ENCODE measurements around the gene ADCK1.
A peak's percentile ranks its signal among the peaks of the same experiment; 100 is the strongest.

Gene ADCK1

DNA sequence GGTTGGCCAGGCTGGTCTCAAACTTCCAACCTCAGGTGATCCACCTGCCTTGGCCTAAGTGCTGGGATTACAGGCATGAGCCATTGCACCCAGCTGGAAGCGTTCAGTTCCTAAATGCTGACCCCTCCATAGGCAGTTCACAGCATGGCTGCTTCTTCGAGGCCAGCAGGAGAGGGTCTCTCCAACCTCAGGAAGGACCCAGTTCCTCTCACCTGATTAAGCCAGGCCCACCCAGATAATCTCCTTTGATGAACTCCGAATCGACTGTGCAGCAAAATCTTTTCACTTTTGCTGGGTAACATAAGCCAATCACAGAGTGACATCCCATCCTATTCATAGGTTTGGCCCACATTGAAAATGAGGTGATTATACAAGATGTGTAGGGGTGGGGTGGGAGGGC, 165.1 kb downstream of the ADCK1 start:
- ATAC-seq (replicated peaks) (no peak), DNase-seq (no peak)
- H3K9me3 Mint-ChIP-seq, result no peaks in the 10 kb centered on the region
- H3K4me1 Mint-ChIP-seq (ENCODE audit: low read depth in 2 of 2), result peaks cover 0 to 2% of the 10 kb centered on the region in 2 donors
- H3K27me3 Mint-ChIP-seq, result peaks cover 26 to 82% of the 10 kb centered on the region in 2 donors
- no peak overlapping the region for H3K4me3 Mint-ChIP-seq
- H3K36me3 Mint-ChIP-seq (ENCODE audit: insufficient read depth), result no peaks in the 10 kb centered on the region
- H3K27ac Mint-ChIP-seq, result no peak overlapping the region

DNA sequence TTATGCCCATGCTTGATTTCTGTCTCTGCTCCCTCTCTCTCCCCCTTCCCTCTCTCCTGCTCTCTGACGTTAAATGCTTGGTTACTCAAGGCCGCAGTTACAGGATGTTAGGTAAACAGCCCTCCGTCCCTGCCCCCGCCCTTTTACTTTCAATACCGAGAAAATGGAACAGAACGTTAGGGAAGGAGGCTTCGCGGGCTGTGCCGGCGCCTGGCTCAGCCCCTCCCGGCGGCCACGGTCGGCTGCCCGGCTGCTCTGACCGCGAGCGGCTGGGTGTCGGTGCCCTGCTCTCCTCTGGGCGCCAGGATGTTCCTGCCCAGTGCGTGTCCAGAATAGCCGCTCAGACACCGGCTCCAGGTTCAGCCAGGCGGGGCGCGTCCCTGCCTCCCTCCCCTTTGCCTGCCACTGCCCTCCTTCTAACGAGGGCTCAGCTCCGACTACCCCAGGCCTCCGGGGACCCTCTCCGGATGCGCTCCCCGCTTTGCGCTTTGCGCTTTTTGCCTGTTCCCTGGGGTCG, 166.1 kb downstream of the ADCK1 start:
- H3K4me3 Mint-ChIP-seq, result peak overlapping the region in 1 of 2 donors; percentile 19

DNA sequence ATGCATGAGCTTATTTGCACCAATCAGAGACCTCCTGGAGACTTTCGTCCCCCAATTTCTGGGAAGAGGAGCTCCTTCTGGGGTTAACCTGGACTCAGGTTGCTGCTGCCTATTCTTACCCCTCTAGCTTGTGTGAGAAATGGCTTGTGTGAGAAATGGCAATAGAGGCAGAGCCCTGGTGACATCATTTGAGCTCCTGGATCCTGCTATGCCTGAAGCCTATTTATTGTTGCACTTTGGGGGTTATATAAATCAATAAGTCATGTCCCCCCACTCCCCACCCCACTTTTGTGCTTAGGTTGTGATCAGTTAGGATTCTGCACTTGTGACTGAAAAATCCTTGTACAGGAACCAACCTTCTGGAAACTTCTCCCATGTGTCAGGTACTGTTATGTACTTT, 167.2 kb downstream of the ADCK1 start:
- Mint-ChIP-seq H3K27ac (no peak overlapping the region), H3K4me3 (no peak overlapping the region), H3K36me3 (ENCODE audit: insufficient read depth) (no peaks in the 10 kb centered on the region), H3K9me3 (no peaks in the 10 kb centered on the region), H3K27me3 (peaks cover 32 to 70% of the 10 kb centered on the region in 2 donors), H3K4me1 (ENCODE audit: low read depth in 2 of 2) (peaks cover 0 to 2% of the 10 kb centered on the region in 2 donors)
- DNase-seq, result no peak
- no peak for ATAC-seq (replicated peaks)

More for the DNA sequence above, 166.1 kb downstream of the ADCK1 start:
- no peak overlapping the region for H3K27ac Mint-ChIP-seq
- H3K36me3 Mint-ChIP-seq (ENCODE audit: insufficient read depth), result no peaks in the 10 kb centered on the region
- no peak for DNase-seq
- ATAC-seq (replicated peaks), result no peak
- H3K27me3 Mint-ChIP-seq, result peaks cover 32 to 79% of the 10 kb centered on the region in 2 donors
- no peaks in the 10 kb centered on the region for H3K9me3 Mint-ChIP-seq
- peaks cover 0 to 2% of the 10 kb centered on the region in 2 donors for H3K4me1 Mint-ChIP-seq (ENCODE audit: low read depth in 2 of 2)

GRCh38 chr14:77970646-77971045, 170.7 kb downstream of the ADCK1 start:
- Mint-ChIP-seq H3K27ac (no peak overlapping the region), H3K4me3 (no peak overlapping the region), H3K9me3 (no peaks in the 10 kb centered on the region), H3K4me1 (ENCODE audit: low read depth in 2 of 2) (peaks cover 0 to 2% of the 10 kb centered on the region in 2 donors), H3K36me3 (ENCODE audit: insufficient read depth) (no peaks in the 10 kb centered on the region), H3K27me3 (peaks cover 26 to 38% of the 10 kb centered on the region in 2 donors)
- no peak for ATAC-seq (replicated peaks)
- no peak for DNase-seq

- ATAC-seq (replicated peaks) (no peak), DNase-seq (no peak)
- no peaks in the 10 kb centered on the region for H3K4me1 Mint-ChIP-seq (ENCODE audit: low read depth in 2 of 2)
Measured at GRCh38 chr14:77973246-77973645, 173.3 kb downstream of the ADCK1 start.

DNA sequence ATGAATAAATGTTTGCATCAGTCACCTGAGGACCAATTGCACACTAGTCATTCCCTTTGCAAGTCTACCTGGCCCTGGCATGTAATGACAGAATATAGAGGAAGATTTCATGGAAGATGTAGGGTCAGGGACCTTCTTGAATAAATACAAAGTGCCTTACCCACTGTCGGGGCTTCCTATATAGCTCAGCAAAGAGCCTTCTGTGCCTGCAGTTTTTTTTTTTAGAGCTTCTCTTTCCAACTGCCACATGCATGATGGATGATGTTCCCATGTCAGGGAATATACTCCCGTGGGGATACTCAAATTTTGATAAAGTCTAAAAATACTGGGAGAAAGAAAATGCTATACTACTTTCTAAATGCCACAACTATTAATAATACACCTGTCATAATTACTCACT, 176.7 kb downstream of the ADCK1 start:
- Mint-ChIP-seq H3K27me3 (peaks cover 28 to 47% of the 10 kb centered on the region in 2 donors), H3K9me3 (no peaks in the 10 kb centered on the region), H3K36me3 (ENCODE audit: insufficient read depth) (no peaks in the 10 kb centered on the region), H3K4me1 (ENCODE audit: low read depth in 2 of 2) (peaks cover 0 to 3% of the 10 kb centered on the region in 2 donors), H3K27ac (no peak overlapping the region), H3K4me3 (no peak overlapping the region)
- ATAC-seq (replicated peaks) (no peak), DNase-seq (no peak)

More at GRCh38 chr14:77973246-77973645, 173.3 kb downstream of the ADCK1 start:
- H3K27me3 Mint-ChIP-seq, result peaks cover 27 to 28% of the 10 kb centered on the region in 2 donors
- H3K27ac Mint-ChIP-seq, result no peak overlapping the region
- H3K4me3 Mint-ChIP-seq, result no peak overlapping the region
- H3K36me3 Mint-ChIP-seq (ENCODE audit: insufficient read depth), result no peaks in the 10 kb centered on the region
- H3K9me3 Mint-ChIP-seq, result no peaks in the 10 kb centered on the region

DNA sequence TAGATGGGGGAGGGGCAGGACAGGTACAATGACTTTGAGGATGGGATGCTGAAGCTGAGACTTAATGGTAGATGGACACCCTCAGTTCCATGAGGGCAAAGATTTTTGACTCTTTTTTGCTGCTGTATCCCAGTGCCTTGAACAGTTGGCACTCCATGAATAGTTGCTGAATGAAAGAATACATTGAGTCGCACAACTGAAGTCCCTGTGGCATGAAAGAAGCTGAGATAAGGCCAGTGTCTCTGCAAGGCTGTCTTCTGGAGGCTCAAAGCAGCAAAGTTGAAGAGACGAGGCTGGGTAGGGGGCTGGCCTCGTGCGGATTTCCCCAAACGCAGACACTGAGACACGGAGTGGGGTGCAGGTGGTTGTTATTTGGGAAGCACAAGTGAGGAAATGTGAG, 179.3 kb downstream of the ADCK1 start:
- Mint-ChIP-seq H3K4me3 (no peak overlapping the region), H3K27ac (no peak overlapping the region), H3K27me3 (peaks cover 28 to 49% of the 10 kb centered on the region in 2 donors), H3K9me3 (no peaks in the 10 kb centered on the region), H3K36me3 (ENCODE audit: insufficient read depth) (no peaks in the 10 kb centered on the region), H3K4me1 (ENCODE audit: low read depth in 2 of 2) (peaks cover 0 to 3% of the 10 kb centered on the region in 2 donors)
- DNase-seq (no peak), ATAC-seq (replicated peaks) (no peak)

GRCh38 chr14:77979666-77980351, 179.9 kb downstream of the ADCK1 start:
- peaks cover 35 to 54% of the 10 kb centered on the region in 2 donors for H3K27me3 Mint-ChIP-seq
- H3K27ac Mint-ChIP-seq, result no peak overlapping the region
- ATAC-seq (replicated peaks), result no peak
- H3K9me3 Mint-ChIP-seq, result no peaks in the 10 kb centered on the region
- H3K4me1 Mint-ChIP-seq (ENCODE audit: low read depth in 2 of 2), result peaks cover 0 to 5% of the 10 kb centered on the region in 2 donors
- H3K4me3 Mint-ChIP-seq, result peak overlapping the region in 1 of 2 donors; percentile 50
- no peak for DNase-seq
- no peaks in the 10 kb centered on the region for H3K36me3 Mint-ChIP-seq (ENCODE audit: insufficient read depth)

- Mint-ChIP-seq H3K4me1 (ENCODE audit: low read depth in 2 of 2) (peaks cover 0 to 5% of the 10 kb centered on the region in 2 donors), H3K27me3 (peaks cover 42 to 58% of the 10 kb centered on the region in 2 donors), H3K9me3 (no peaks in the 10 kb centered on the region), H3K27ac (no peak overlapping the region), H3K4me3 (peak overlapping the region in 1 of 2 donors; percentile 50), H3K36me3 (ENCODE audit: insufficient read depth) (no peaks in the 10 kb centered on the region)
- ATAC-seq (replicated peaks) (no peak), DNase-seq (no peak)
Measured at GRCh38 chr14:77980475-77981321, 180.8 kb downstream of the ADCK1 start.

All from effector memory CD8-positive, alpha-beta T cell (primary cell).